Choroid plexus epithelial cell (primary cell): ENCODE results near the gene CDK5R2.

ENCODE experiments used
- DNase-seq: peaks from one replicate; pipeline ENCODE4 v3.0.0-alpha.2; 2010; ENCODE audit warnings: low read depth
- H3K4me3 ChIP-seq: 2 replicates; pipeline ENCODE4 v1.5.1; 2011; ENCODE audit warnings: low read depth, mild to moderate bottlenecking, control low read depth, low read length, moderate library complexity
- CTCF ChIP-seq: conservative IDR thresholded peaks from 2 replicates; pipeline ENCODE4 v1.5.1; 2011; ENCODE audit warnings: low read depth, mild to moderate bottlenecking, control low read depth, inconsistent platforms, low read length, moderate library complexity

Gene CDK5R2

GRCh38 chr2:218984239-218985020, 25.0 kb downstream of the CDK5R2 start:
- no peak for TF ChIP-seq CTCF
- no peak overlapping the region for H3K4me3 ChIP-seq
- no peak for DNase-seq

GRCh38 chr2:218985021-218985324, 25.5 kb downstream of the CDK5R2 start, which contains the start of gene FEV:
Gene FEV (minus strand): TSS chr2:218985184. CDS start chr2:218985075, 109 bp downstream.
- no peak for DNase-seq
- H3K4me3 ChIP-seq: no peak within 1 kb of the TSS
- TF ChIP-seq CTCF: no peak

GRCh38 chr2:218985325-218986091, 26.0 kb downstream of the CDK5R2 start:
- no peak for TF ChIP-seq CTCF
- DNase-seq: no peak
- no peak overlapping the region for H3K4me3 ChIP-seq

GRCh38 chr2:218986148-218986761, 26.8 kb downstream of the CDK5R2 start:
- TF ChIP-seq CTCF: no peak
- DNase-seq: no peak

GRCh38 chr2:218988164-218988563, 28.7 kb downstream of the CDK5R2 start:
- no peak for DNase-seq
- TF ChIP-seq CTCF: no peak
- no peak overlapping the region for H3K4me3 ChIP-seq

More at GRCh38 chr2:218986148-218986761, 26.8 kb downstream of the CDK5R2 start:
- no peak overlapping the region for H3K4me3 ChIP-seq

GRCh38 chr2:218988650-218989049, 29.2 kb downstream of the CDK5R2 start:
- DNase-seq: no peak
- TF ChIP-seq CTCF: no peak
- no peak overlapping the region for H3K4me3 ChIP-seq
